GM18499 (cell line): ENCODE measurements around the gene PLSCR2.
"Not testable (repeated sequence)": the region's sequence is repeated elsewhere in the genome, so short reads cannot be mapped to it uniquely, and the experiment has no call there.

ENCODE experiments used
- ATAC-seq: cut with Tn5 transposase; IDR thresholded peaks from one replicate; pipeline ENCODE4 v1.9.1; 2021; ENCODE audit warnings: moderate number of reproducible peaks; ENCODE audit not compliant: insufficient read depth, unreplicated experiment

PLSCR2 gene

DNA sequence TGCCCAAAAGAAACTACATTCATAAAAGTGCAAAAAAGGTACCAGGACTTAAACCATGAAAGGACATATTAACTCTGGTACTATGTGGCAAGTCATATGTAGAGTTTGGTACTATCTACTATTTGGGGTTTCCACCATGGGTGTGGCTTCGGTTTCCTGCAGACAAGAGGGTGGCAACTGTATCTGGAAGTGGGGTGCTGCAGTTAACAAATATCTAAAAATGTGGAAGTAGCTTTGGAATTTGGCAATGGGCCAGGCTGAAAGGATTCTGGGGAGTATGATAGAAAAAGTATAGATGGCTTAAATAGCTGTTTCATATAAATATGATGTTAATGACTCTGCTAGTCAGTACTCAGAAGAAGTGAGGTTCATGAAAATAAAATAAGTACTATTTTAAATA lies 44.0 kb downstream of the PLSCR2 start:
- no peak for ATAC-seq

- ATAC-seq, result no peak
These were observed 47.3 kb downstream of the PLSCR2 start for GRCh38 chr3:146421819-146422759.

DNA sequence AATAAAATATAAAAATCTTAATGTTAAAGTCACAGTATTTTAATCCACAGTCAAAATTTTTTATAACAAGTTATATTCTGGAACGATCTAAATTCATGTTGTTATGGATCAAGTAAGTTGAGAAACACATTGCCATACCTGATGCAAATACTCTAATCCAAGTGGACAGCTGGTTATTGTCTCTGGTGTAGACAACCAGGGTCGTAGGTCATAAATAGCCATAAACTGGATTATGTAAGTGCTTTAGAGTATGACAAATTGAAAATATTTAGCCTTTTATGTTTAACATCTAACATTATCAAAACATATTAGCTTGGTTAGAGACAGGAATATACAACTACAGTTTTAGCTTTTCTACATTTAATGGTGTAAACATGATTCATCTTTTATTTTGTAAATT lies 53.0 kb downstream of the PLSCR2 start:
- no peak for ATAC-seq

DNA sequence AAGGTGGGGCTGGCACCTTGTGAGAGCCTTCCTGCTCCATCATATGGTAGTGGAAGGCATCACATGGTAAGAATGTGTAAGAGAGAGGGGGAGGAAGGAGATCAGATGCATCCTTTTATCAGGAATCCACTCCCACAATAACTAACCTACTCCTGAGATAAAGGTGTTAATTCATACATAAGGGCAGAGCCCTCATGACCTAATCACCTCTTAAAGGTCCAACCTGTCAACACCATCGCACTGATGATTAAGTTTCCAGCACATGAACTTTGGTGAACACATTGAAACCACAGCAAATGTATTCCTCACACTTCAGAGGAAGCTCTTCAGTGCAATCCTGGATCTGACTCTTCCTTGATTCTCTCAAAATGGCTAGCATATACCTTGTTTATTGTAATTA lies 55.4 kb downstream of the PLSCR2 start:
- ATAC-seq, result no peak

- ATAC-seq, result not testable (repeated sequence)
These were observed 56.6 kb downstream of the PLSCR2 start for GRCh38 chr3:146412711-146413110.

DNA sequence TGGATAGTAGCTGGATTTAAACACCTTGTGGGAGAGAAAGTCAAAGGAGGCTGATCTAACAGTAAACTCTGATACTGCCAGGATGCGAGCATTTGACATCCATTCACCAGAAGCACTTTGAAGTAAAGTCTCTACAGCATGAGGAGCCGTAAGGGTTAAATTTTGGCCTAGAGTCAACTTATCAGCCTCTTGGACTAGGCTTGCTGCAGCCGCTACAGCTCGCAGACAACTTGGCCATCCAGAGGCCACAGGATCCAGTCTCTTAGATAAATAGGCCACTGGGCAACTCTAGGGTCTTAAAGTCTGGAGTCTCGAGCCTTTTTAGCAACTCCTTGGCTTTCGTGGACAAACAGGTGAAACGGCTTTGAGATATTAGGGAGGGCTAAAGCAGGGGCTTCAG lies 61.4 kb downstream of the PLSCR2 start:
- ATAC-seq, result no peak

- no peak for ATAC-seq
These were observed 64.9 kb downstream of the PLSCR2 start for GRCh38 chr3:146404436-146404835.

DNA sequence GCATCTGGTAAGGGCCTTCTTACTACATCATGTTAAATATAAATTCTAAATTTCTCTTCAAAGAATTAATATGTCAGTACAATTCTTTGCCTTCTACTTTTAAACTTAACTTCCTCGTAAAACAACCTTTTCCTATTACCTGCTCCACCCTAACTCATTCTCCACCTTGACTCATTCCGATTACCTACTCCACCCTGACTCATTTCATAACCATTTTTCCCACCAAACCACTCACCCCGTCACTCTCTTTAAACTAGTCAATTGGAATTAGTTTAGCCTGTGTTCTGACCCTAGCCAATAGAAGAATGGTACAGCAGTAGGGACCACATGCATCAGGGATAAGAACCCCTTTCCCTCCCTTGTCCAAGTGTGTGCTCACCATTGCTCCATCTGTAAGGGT lies 65.6 kb downstream of the PLSCR2 start:
- no peak for ATAC-seq

- no peak for ATAC-seq
These were observed 72.6 kb downstream of the PLSCR2 start for GRCh38 chr3:146396792-146397191.

DNA sequence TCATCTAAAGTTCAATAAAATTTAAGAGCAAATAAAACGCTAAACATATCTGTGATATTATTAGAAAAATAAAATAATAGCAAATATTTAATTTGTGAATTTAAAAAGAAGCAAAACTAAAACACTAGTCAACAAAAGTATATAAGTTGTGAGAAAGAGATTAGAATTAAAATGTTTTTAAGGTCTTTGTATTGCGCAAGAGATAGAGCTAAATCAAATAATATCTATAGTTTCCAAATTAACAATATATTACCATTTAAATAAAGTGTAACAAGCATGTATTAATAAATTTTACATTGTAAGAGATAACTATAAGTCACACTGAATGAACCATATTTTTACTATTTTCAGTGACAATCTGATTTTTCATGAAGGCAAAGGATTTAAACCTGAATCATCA lies 74.2 kb downstream of the PLSCR2 start:
- ATAC-seq, result no peak

DNA sequence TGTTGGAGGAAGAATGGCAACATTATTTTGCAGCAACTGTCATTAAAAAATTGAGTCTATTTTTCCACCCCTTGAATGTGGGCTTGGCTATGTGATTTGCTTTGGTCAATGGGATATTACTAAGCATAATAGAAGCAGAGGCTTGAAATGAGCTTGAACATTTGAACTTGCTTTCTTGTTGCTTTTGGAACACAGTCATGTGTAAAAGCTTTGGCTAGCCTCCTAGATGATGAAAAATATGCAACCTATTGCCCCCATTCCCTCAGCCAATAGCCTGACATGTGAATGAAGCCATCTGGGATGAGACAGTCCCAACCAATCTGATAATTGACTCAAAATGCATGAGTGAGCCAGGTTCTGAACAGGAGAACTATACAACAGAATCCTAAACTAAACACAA lies 78.4 kb downstream of the PLSCR2 start:
- no peak for ATAC-seq

- ATAC-seq, result no peak
These were observed 79.2 kb downstream of the PLSCR2 start for GRCh38 chr3:146390006-146390772.

GRCh38 chr3:146387566-146387965 lies 81.8 kb downstream of the PLSCR2 start:
- no peak for ATAC-seq

GRCh38 chr3:146386936-146387335 lies 82.4 kb downstream of the PLSCR2 start:
- ATAC-seq, result no peak

GRCh38 chr3:146384786-146385185 lies 84.6 kb downstream of the PLSCR2 start:
- ATAC-seq, result no peak
